HG03095 (cell line): ENCODE data around the gene CHCHD4.

Experiments
- ATAC-seq: cut with Tn5 transposase; IDR thresholded peaks from one replicate; pipeline ENCODE4 v1.9.1; 2021; ENCODE audit warnings: moderate library complexity; ENCODE audit not compliant: unreplicated experiment

The CHCHD4 gene

GRCh38 chr3:14150078-14150477 lies 25.4 kb upstream of the CHCHD4 start:
- ATAC-seq, result no peak

GRCh38 chr3:14148041-14148985 lies 23.6 kb upstream of the CHCHD4 start:
- no peak for ATAC-seq

GRCh38 chr3:14147617-14148016 lies 22.9 kb upstream of the CHCHD4 start:
- ATAC-seq, result no peak

- ATAC-seq, result no peak
Measured at GRCh38 chr3:14147066-14147435, 22.4 kb upstream of the CHCHD4 start.

GRCh38 chr3:14146381-14147065 lies 21.9 kb upstream of the CHCHD4 start:
- ATAC-seq, result no peak

GRCh38 chr3:14145670-14146380 lies 21.2 kb upstream of the CHCHD4 start:
- ATAC-seq, result no peak

GRCh38 chr3:14145236-14145635 lies 20.6 kb upstream of the CHCHD4 start:
- no peak for ATAC-seq

- peak; percentile 92 for ATAC-seq
Measured at GRCh38 chr3:14144423-14145075, 19.9 kb upstream of the CHCHD4 start.

GRCh38 chr3:14143271-14144225 lies 18.9 kb upstream of the CHCHD4 start:
- no peak for ATAC-seq

- ATAC-seq, result no peak
Measured at GRCh38 chr3:14142567-14143270, 18.0 kb upstream of the CHCHD4 start.

GRCh38 chr3:14141602-14142341 lies 17.1 kb upstream of the CHCHD4 start:
- ATAC-seq, result no peak

GRCh38 chr3:14141144-14141543 lies 16.5 kb upstream of the CHCHD4 start:
- ATAC-seq, result no peak

GRCh38 chr3:14140668-14141067 lies 16.0 kb upstream of the CHCHD4 start:
- no peak for ATAC-seq

GRCh38 chr3:14139771-14140170 lies 15.1 kb upstream of the CHCHD4 start:
- ATAC-seq, result no peak

- no peak for ATAC-seq
Measured at GRCh38 chr3:14138878-14139655, 14.4 kb upstream of the CHCHD4 start.

- ATAC-seq, result no peak
Measured at GRCh38 chr3:14138109-14138877, 13.6 kb upstream of the CHCHD4 start.

- ATAC-seq, result no peak
Measured at GRCh38 chr3:14137445-14137844, 12.8 kb upstream of the CHCHD4 start.
